Right lobe of liver (tissue), 6 donors: ENCODE results near the gene DGLUCY. TPM values are rescaled to one million over a fixed set of nuclear protein-coding genes. Genes with fewer than 3 reads are reported as not detected.

Experiments
- ATAC-seq, 4 donors: fragments of 200-7000 bp; cut with Tn5 transposase; one replicate each; pipeline ENCODE4 v1.9.1; 2020; ENCODE audit warnings: mild to moderate bottlenecking in 4 of 4, moderate library complexity in 4 of 4
- DNase-seq, 3 donors: peaks; one replicate each; pipeline ENCODE4 v3.0.0-alpha.2; 2020
- H3K27ac ChIP-seq, 3 donors: fragments of 200-600 bp; one replicate each; pipeline ENCODE4 v1.8.0; 2022
- H3K27me3 ChIP-seq, 2 donors: fragments of 200-600 bp; one replicate each; pipeline ENCODE4 v1.8.0; 2022
- H3K36me3 ChIP-seq, 4 donors: fragments of 200-600 bp; sonication (generic) in 1 of 4; one replicate each; pipeline versions ENCODE4 v1.5.1 to v1.8.0; 2017 to 2022; ENCODE audit warnings: control low read depth in 1 of 4
- H3K4me1 ChIP-seq, 4 donors: fragments of 200-600 bp; sonication (generic) in 1 of 4; one replicate each; pipeline versions ENCODE4 v1.5.1 to v1.8.0; 2017 to 2022; ENCODE audit warnings: control low read depth in 1 of 4
- H3K4me3 ChIP-seq, 3 donors: fragments of 200-600 bp; one replicate each; pipeline ENCODE4 v1.8.0; 2022
- H3K9me3 ChIP-seq, 4 donors: fragments of 200-600 bp; sonication (generic) in 1 of 4; one replicate each; pipeline versions ENCODE4 v1.5.1 to v1.8.0; 2017 to 2022; ENCODE audit warnings: control low read depth in 1 of 4
- CTCF ChIP-seq, 4 donors: fragments of 200-600 bp in 3 of 4; fragments of 450-650 bp in 1 of 4; IDR thresholded peaks; one replicate each; pipeline versions ENCODE4 v1.5.1 to v1.8.0; 2016 to 2022; ENCODE audit warnings: antibody characterized with exemption in 4 of 4, mild to moderate bottlenecking in 2 of 4
- POLR2A ChIP-seq: fragments of 450-650 bp; IDR thresholded peaks from one replicate; pipeline ENCODE4 v1.6.1; 2017; ENCODE audit warnings: antibody characterized with exemption, mild to moderate bottlenecking
- WGBS: methylation state at CpG from one replicate; pipeline ENCODE4 v1.1.6; 2018; ENCODE audit warnings: low coverage, low lambda C conversion rate; ENCODE audit not compliant: insufficient coverage; ENCODE audit errors: missing lambda C conversion rate; 5-methylcytosine and 5-hydroxymethylcytosine counted together
- intact Hi-C, 2 donors: fragments of 100-400 bp; cut with DNase I; formaldehyde crosslinking; loops; one replicate each; pipeline versions ENCODE4 v1.11.2 to v1.14.1; 2022
- total RNA-seq, 6 experiments: library from RNA; depleted of rRNA in 2 of 6; stranded (reverse); fragments of >200 nt in 2 of 6; fragmentation: NEBNext Ultra II Directional in 3 of 6; extraction: Animal tissue kit (Norgen Biotek cat#: 25700) in 3 of 6; gene quantifications; one replicate each; pipeline versions ENCODE4 v1.1.0 to v1.2.4, GENCODE V29; 2016 to 2023
- donor health status: DM: no; HTN: yes; CAD: no.
- donor health status: DM: no; HTN: no; CAD: no.
- donor health status: DM: no; HTN: no; CAD: no.
- donor health status: DM: no; HTN: yes; CAD: no.
- donor health status: DM: no; HTN: yes; CAD: no.

DGLUCY gene
- total RNA-seq, 6 experiments from 2014 or later = 26.7 to 55.6 (median 39.8) TPM

- no peaks in the 10 kb centered on the region for H3K9me3 ChIP-seq
- WGBS = 31% methylated on average over 1 of the region's 1 CpG
- intact Hi-C loops = no loop called here
- TF ChIP-seq POLR2A (no peak), CTCF (IDR thresholded peaks at IDR 0.05) (no peak)
- DNase-seq (no peak), ATAC-seq (peak; percentile 9 to 39 (median 37))
- no peaks in the 10 kb centered on the region for H3K27me3 ChIP-seq
- H3K36me3 ChIP-seq = peaks cover 0 to 8% (median 0%) of the 10 kb centered on the region in 4 donors
- H3K4me1 ChIP-seq = peaks cover 0 to 52% (median 10%) of the 10 kb centered on the region in 4 donors
- H3K4me3 ChIP-seq = no peak overlapping the region
- peak overlapping the region in 2 of 3 donors; percentile 53 to 54 for H3K27ac ChIP-seq
Observed at GRCh38 chr14:91142214-91142668, 28.4 kb downstream of the DGLUCY start.

- peak overlapping the region; percentile 24 to 92 (median 64) for H3K27ac ChIP-seq
- TF ChIP-seq CTCF (IDR thresholded peaks at IDR 0.05) = no peak
- no peak for TF ChIP-seq POLR2A
- H3K4me3 ChIP-seq = no peak overlapping the region
- DNase-seq = peak; percentile 62 to 89 (median 88)
- intact Hi-C loops = no loop called here
- ATAC-seq = peak; percentile 77 to 82 (median 80)
- no peaks in the 10 kb centered on the region for H3K9me3 ChIP-seq
- peaks cover 0 to 52% (median 11%) of the 10 kb centered on the region in 4 donors for H3K4me1 ChIP-seq
- H3K27me3 ChIP-seq = no peaks in the 10 kb centered on the region
- 43% methylated on average over 8 of the region's 8 CpGs for whole genome bisulfite sequencing
- H3K36me3 ChIP-seq = peaks cover 0 to 14% (median 2%) of the 10 kb centered on the region in 4 donors
Observed at GRCh38 chr14:91143862-91144261, 30.0 kb downstream of the DGLUCY start.

- Histone ChIP-seq H3K4me1 (peaks cover 0 to 51% (median 11%) of the 10 kb centered on the region in 4 donors), H3K27ac (peak overlapping the region; percentile 24 to 92 (median 64)), H3K36me3 (peaks cover 0 to 14% (median 2%) of the 10 kb centered on the region in 4 donors), H3K4me3 (no peak overlapping the region), H3K27me3 (no peaks in the 10 kb centered on the region), H3K9me3 (no peaks in the 10 kb centered on the region)
- TF ChIP-seq POLR2A (no peak), CTCF (IDR thresholded peaks at IDR 0.05) (no peak)
- intact Hi-C loops = no loop called here
- ATAC-seq (no peak), DNase-seq (no peak)
- WGBS = 62% methylated on average over 5 of the region's 5 CpGs
Observed at GRCh38 chr14:91144425-91145145, 30.7 kb downstream of the DGLUCY start.

- Histone ChIP-seq H3K4me3 (no peak overlapping the region), H3K27ac (peak overlapping the region in 1 of 3 donors; percentile 92), H3K4me1 (peaks cover 0 to 50% (median 14%) of the 10 kb centered on the region in 4 donors), H3K36me3 (peaks cover 0 to 14% (median 2%) of the 10 kb centered on the region in 4 donors), H3K9me3 (no peaks in the 10 kb centered on the region), H3K27me3 (no peaks in the 10 kb centered on the region)
- WGBS = 96% methylated on average over 7 of the region's 11 CpGs
- DNase-seq = no peak
- intact Hi-C loops = no loop called here
- ATAC-seq = no peak
- TF ChIP-seq POLR2A (no peak), CTCF (IDR thresholded peaks at IDR 0.05) (no peak)
Observed at GRCh38 chr14:91145391-91146160, 31.7 kb downstream of the DGLUCY start.
